HG03469 (cell line): ENCODE data around the gene AMH.

Experiments
- ATAC-seq: cut with Tn5 transposase; IDR thresholded peaks from one replicate; pipeline ENCODE4 v1.9.1; 2021; ENCODE audit warnings: mild to moderate bottlenecking, moderate library complexity, moderate number of reproducible peaks; ENCODE audit not compliant: unreplicated experiment

Gene AMH

GRCh38 chr19:2282862-2283237 is 33.7 kb downstream of the AMH start:
- no peak for ATAC-seq

- ATAC-seq, result no peak
These were observed 34.8 kb downstream of the AMH start for GRCh38 chr19:2283835-2284507.

DNA sequence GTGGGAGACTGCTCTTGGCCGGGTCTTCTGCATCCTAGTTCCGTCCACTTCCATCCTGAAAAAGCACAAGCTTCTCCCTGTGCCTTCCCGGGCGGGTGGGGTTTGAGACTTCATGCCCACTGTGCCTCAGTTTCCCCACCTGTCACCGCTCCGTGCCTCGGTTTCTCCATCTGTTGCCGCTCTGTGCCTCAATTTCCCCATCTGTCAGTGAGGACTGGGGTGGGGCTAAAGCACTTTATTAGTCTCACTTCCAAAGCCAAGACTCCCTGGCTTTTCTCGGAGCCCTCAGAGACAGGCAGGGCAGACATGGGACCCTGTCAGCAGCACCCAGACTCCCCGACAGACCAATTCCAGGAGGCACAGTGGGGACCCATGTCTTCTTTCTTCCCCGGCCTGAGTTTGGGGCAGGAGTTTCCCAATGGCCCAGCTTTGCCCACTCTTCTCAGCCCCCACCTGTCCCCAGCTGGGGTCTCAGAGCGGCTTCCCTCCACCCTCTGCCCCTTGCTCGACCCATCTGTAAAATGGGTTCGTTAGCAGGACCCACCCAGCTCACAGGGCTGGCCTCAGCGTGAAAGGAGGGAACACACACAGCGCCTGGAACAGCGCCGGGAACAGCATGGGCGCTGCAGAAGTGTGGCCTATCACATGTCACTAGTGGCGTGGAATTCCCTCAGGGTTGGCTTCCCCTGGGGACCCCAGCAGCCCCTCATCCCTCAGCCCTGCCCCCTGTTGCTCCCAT is 37.4 kb downstream of the AMH start:
- no peak for ATAC-seq

DNA sequence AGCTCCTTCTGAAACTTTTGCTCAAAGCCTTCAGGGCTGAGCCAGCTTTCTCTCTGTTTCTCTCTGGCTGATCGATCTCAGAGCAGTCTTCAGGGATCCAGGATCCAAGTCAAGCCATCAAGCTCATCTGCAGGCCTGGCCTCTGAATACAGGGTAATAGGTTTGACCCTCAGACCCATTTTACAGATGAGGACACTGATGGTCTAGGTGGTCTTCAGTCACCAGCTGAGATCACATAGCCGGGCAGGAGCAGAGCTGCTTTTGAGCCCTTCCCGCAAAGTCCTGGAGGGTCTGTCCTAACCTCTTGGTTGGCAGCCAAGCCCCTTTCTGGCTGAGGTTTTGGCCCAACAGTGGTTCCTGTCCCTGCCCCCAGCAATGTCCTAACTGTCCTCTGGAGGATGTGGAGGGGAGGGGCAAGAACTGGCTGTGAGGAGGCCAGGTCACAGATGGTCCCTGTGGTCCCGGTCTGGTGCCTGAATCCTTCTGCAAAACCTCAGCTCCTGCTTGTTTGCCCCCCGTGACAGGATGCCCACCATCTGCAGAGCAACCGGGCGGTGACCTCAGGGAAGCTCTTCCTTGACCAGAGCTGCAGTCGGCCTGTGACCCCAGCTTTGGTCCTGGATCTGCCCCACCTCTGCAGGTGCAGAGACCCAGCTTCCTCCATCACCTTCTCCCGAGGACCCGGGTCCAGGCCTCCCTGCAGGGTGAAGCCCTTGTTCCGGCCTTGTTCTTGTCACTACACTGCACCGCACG is 38.6 kb downstream of the AMH start:
- ATAC-seq, result no peak

DNA sequence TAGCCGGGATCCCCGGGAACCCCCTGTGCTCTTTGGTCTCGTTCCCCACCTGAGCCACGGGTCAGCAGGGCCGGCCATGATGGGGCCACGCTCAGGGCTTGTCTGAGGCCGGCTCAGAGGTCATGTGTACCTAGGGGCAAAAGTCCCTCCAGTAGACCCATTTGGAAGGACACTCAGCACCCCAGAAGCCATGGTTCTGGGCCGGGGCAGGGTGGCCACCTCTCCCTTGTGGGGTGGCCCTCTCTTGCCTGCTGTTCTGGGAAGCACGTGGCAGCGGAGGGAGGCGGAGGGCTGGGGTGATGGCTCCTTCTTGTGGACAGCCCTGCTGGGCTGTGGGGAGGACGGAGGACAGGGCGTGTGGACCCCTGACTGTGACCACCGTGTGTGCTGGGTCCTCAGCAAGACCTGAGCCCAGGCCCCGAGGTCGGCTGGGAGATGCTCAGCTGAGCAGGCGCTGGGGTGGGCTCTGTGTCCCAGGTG is 39.3 kb downstream of the AMH start:
- ATAC-seq, result no peak

DNA sequence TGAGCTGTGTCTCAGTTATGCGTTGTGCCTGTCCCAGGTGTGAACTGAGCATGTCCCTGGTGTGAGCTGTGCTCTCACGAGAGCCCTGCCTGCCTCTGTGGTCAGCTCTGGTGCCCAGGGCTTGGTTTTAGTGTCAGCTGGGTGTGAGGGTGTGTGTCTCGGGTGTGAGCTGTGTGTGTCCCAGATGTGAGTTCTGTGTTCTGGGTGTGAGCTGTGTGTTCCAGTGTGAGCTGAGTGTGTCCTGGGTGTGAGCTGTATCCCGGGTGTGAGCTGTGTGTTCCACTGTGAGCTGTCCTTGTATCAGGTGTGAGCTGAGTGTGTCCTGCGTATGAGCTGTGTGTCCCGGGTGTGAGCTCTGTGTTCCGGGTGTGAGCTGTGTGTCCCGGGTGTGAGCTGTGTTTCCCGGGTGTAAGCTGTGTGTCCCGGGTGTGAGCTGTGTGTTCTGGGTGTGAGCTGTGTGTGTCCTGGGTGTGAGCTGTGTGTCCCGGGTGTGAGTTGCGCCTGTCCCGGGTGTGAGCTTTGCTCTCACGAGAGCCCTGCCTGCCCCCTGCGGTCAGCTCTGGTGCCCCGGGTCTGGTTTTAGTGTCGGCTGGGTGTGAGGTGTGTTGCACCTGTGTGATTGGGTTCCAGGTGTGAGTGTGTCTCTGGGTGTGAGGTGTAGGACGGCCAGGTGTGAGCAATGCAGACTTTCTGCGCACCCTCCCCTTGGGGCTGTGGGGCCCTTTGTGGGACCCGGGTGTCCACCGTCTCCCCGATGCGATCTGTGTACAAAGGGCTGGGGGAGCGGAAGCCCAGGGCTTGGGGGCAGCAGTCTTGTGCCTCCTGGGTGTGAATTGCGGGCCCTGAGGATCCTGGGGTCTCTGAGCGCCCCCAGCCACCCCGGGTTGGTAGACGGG is 39.9 kb downstream of the AMH start:
- no peak for ATAC-seq

GRCh38 chr19:2289714-2290435 is 40.8 kb downstream of the AMH start:
- ATAC-seq, result no peak

DNA sequence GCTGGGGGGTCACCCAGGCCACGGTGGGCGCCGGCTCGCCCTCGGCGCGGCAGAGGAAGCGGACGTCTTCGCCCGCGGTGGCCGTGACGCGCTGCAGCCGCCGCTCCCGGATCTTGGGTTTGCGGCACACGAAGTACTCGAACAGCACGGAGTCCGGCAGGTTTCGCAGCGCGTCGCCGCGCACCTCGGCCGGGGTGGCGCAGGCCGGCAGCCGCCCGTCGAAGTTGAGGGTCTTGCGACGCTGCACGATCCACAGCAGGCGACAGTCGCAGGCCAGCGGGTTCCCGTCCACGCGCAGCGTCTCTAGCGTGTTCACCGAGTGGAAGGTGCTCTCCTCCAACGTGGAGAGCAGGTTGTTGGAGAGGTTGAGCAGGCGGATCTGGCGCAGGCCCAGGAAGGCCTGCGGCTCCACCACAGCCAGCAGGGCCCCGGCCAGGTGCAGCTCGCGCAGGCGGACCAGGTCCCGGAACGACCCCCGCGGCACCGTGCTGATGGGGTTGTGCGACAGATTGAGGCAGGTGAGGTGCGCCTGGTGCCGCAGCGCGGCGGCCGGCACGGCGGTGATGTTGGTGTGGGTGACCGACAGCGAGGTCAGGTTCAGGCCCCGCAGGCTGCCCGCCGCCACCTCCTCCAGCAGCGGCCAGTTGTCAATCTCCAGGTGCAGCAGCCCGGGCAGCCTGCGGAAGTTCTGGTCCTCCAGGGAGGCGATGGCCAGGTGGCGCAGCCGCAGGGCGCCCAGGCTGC is 41.5 kb downstream of the AMH start:
- ATAC-seq, result no peak

DNA sequence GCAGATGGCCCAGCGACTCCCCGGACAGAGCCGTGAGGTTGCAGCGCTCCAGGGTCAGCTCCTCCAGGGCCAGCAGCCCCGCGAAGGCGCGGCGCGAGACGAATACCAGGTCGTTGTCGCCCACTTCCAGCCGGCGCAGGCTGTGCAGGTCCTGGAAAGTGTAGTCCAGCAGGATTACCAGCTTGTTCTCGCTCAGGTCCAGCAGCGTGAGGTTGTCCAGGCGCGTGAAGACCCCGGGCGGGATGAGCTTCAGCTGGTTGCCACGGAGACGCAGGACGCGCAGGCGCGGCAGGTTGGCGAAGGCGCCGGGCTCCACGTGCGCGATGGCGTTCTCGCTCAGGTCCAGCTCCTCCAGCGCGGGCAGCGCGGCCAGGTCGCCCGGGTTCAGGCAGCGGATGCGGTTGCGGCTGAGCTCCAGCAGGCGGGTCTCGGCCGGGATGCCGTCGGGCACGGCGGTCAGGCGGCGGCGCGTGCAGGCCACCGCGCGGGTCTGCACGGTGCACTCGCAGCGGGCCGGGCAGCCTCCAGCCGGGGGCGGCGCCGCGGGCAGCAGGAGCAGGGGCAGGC is 42.1 kb downstream of the AMH start:
- ATAC-seq, result no peak

DNA sequence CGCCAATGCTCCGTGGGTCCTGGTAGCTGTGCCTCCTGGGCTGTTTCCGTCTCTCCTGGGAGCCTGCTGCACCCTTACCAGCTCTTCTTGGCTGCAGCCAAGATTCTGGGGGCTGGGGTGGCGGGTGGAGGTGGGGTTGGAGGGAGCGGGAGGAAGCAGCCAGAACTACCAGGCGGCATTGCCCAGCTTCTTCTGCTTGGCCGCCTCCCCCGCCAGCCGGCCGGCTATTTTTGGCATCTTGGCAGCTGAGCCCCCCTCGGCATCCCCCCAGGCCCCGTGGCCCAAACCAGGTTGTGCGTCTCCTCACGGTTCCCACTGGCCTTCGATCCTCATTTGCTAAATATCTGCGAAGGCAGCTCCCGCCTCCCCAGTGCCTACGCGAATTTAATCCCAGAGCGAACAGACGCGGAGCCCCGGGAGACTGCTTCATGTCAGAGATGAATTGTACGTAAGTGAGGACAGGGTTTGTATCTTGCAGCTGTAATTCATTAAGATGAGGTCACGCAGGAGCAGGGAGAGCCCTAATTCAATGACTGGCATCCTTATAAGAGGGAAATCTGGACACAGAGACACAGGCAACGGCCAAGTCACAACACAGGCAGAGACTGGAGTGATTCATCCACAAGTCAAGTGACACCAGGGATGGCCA is 45.7 kb downstream of the AMH start:
- no peak for ATAC-seq

- no peak for ATAC-seq
These were observed 47.0 kb downstream of the AMH start for GRCh38 chr19:2296141-2296540.

- ATAC-seq, result no peak
These were observed 51.4 kb downstream of the AMH start for GRCh38 chr19:2300533-2300932.
